ENCODE measurements around the gene HSPG2.
"Not testable (repeated sequence)": the region's sequence is repeated elsewhere in the genome, so short reads cannot be mapped to it uniquely, and the experiment has no call there.

HSPG2 gene

GRCh38 chr1:21911205-21912001 is 25.7 kb downstream of the HSPG2 start:
- TF ChIP-seq CTCF (IDR thresholded peaks at IDR 0.05; ENCODE audit: insufficient read depth, low read length, missing control alignments): no peak
- ChIA-PET CTCF (interaction anchor here (0.7 to 5.6 kb wide), 4 partner anchors 12 to 113 kb away, joined by 3 to 31 read pairs (median 4); no protein-coding TSS in a partner anchor), POLR2A (interaction anchor here (1.4 to 3.8 kb wide), 2 partner anchors 9 to 20 kb away, joined by 6 to 14 read pairs; no protein-coding TSS in a partner anchor)
- no peak for DNase-seq (ENCODE audit: low read depth, low spot score)
- H3K4me3 ChIP-seq (ENCODE audit: low read depth, low read length): no peak overlapping the region

DNA sequence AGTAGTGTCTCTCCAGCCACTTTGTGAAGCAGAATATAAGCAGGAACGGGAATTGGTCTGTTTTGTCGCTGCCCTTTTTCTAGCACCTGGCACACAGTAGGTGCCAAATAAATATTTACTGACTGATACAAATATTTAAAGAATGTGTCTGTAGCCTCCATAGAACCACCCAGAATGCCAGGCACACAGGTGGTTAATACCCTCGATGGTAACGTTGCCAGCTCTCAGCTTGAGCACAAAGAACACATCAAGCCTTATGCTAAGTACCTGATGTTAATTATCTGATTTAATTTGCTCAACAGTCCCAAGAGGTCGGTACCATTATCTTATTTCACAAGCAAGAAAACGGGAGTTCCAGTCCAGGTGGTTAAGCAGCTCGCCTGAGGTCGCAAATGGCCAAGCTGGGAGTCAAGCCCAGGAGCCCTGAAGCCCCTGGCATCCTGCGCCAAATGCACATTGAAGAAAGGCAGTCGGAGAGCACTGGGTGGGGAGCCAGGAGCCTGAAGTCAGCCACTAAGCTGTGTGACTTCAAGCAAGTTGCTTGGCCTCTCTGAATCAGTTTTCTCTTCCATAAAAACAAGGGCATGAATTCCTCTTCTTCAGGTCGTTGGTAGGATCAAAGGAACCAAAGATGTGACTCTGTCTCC is 26.4 kb downstream of the HSPG2 start:
- CTCF ChIA-PET: interaction anchor here (1.0 to 5.6 kb wide), 5 partner anchors 10 to 52 kb away, joined by 3 to 31 read pairs (median 4); no protein-coding TSS in a partner anchor

GRCh38 chr1:21909787-21910503 is 27.2 kb downstream of the HSPG2 start:
- POLR2A ChIA-PET: interaction anchor here (1.2 to 3.8 kb wide), 3 partner anchors 10 to 22 kb away, joined by 3 to 14 read pairs (median 4); no protein-coding TSS in a partner anchor
- no peak overlapping the region for H3K4me3 ChIP-seq (ENCODE audit: low read depth, low read length)
- TF ChIP-seq CTCF (IDR thresholded peaks at IDR 0.05; ENCODE audit: insufficient read depth, low read length, missing control alignments): no peak
- no peak for DNase-seq (ENCODE audit: low read depth, low spot score)
- CTCF ChIA-PET: interaction anchor here (0.7 to 5.6 kb wide), 9 partner anchors 8 to 53 kb away, joined by 3 to 31 read pairs (median 4); no protein-coding TSS in a partner anchor

More for the DNA sequence above, 26.4 kb downstream of the HSPG2 start:
- POLR2A ChIA-PET: interaction anchor here (1.4 to 3.8 kb wide), 3 partner anchors 9 to 21 kb away, joined by 3 to 14 read pairs (median 6); no protein-coding TSS in a partner anchor
- no peak for DNase-seq (ENCODE audit: low read depth, low spot score)
- TF ChIP-seq CTCF (IDR thresholded peaks at IDR 0.05; ENCODE audit: insufficient read depth, low read length, missing control alignments): no peak
- no peak overlapping the region for H3K4me3 ChIP-seq (ENCODE audit: low read depth, low read length)

- no peak for TF ChIP-seq CTCF (IDR thresholded peaks at IDR 0.05; ENCODE audit: insufficient read depth, low read length, missing control alignments)
- ChIA-PET CTCF (interaction anchor here (0.7 to 5.6 kb wide), 8 partner anchors 9 to 54 kb away, joined by 3 to 31 read pairs (median 4); no protein-coding TSS in a partner anchor), POLR2A (interaction anchor here (1.2 to 3.8 kb wide), 3 partner anchors 11 to 22 kb away, joined by 3 to 14 read pairs (median 4); no protein-coding TSS in a partner anchor)
- no peak overlapping the region for H3K4me3 ChIP-seq (ENCODE audit: low read depth, low read length)
- no peak for DNase-seq (ENCODE audit: low read depth, low spot score)
Measured at GRCh38 chr1:21909286-21909759, 27.8 kb downstream of the HSPG2 start.

DNA sequence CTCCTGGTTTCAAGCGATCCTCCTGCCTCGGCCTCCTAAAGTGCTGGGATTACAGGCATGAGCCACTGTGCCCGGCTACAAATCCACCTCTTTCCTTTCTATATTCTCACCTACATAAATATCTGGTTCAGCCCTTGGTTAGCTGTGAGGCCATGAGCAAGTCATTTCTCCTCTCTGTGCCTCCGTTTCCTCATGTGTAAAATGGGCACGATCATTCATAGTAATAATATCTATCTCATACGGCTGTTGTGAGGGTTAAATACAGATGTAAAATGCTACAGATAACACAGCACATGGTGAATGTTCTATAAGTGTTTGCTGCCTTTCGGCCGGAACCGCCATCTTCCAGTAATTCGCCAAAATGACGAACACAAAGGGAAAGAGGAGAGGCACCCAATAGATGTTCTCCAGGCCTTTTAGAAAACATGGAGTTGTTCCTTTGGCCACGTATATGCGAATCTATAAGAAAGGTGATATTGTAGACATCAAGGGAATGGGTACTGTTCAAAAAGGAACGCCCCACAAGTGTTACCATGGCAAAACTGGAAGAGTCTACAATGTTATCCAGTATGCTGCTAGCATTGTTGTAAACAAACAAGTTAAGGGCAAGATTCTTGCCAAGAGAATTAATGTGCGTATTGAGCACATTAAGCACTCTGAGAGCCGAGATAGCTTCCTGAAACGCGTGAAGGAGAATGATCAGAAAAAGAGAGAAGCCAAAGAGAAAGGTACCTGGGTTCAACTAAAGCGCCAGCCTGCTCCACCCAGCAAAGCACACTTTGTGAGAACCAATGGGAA is 29.2 kb downstream of the HSPG2 start:
- ChIA-PET CTCF (interaction anchor here (0.6 to 2.2 kb wide), 4 partner anchors 31 to 57 kb away, joined by 3 to 16 read pairs (median 4); no protein-coding TSS in a partner anchor), POLR2A (interaction anchor here (0.6 kb wide), 1 partner anchor 43 kb away, joined by 3 read pairs; no protein-coding TSS in a partner anchor)
- DNase-seq (ENCODE audit: low read depth, low spot score); H3K4me3 ChIP-seq (ENCODE audit: low read depth, low read length): not testable (repeated sequence)
